Measurements from ENCODE around the gene SNHG17.

SNHG17 gene

GRCh38 chr20:38434770-38435554, at the start of gene SNHG17:
SNHG17 (minus strand) TSS chr20:38435328.
- H3K4me3 ChIP-seq, result peak within 1 kb of the TSS; percentile 81
- peak within 1 kb of the TSS; percentile 41 to 87 for H3K27ac ChIP-seq
- peak; percentile 88 for DNase-seq (ENCODE audit: low spot score)
- TF ChIP-seq CTCF (IDR thresholded peaks at IDR 0.05), result peak; percentile 98

GRCh38 chr20:38479596-38479995, 44.5 kb upstream of the SNHG17 start:
- DNase-seq (ENCODE audit: low spot score), result no peak
- TF ChIP-seq CTCF (IDR thresholded peaks at IDR 0.05), result no peak
- H3K4me3 ChIP-seq, result no peak overlapping the region
- H3K27ac ChIP-seq, result no peak overlapping the region

- no peak for DNase-seq (ENCODE audit: low spot score)
- Histone ChIP-seq H3K4me3 (no peak overlapping the region), H3K27ac (no peak overlapping the region)
- TF ChIP-seq CTCF (IDR thresholded peaks at IDR 0.05), result no peak
Observed at GRCh38 chr20:38477747-38478146, 42.6 kb upstream of the SNHG17 start.

- no peak for TF ChIP-seq CTCF (IDR thresholded peaks at IDR 0.05)
- H3K4me3 ChIP-seq, result peak overlapping the region; percentile 99
- peak overlapping the region; percentile 84 to 98 for H3K27ac ChIP-seq
- DNase-seq (ENCODE audit: low spot score), result no peak
Observed at GRCh38 chr20:38473367-38473795, 38.3 kb upstream of the SNHG17 start.

GRCh38 chr20:38472513-38473366, 37.6 kb upstream of the SNHG17 start, which contains the start of gene RALGAPB:
RALGAPB (plus strand) TSS chr20:38472843; CDS start chr20:38488433, 15,590 bp downstream.
- Histone ChIP-seq H3K27ac (peak within 1 kb of the TSS; percentile 84 to 98), H3K4me3 (peak within 1 kb of the TSS; percentile 99)
- peak; percentile 99 for DNase-seq (ENCODE audit: low spot score)
- no peak for TF ChIP-seq CTCF (IDR thresholded peaks at IDR 0.05)

GRCh38 chr20:38471987-38472512, 36.9 kb upstream of the SNHG17 start:
- DNase-seq (ENCODE audit: low spot score), result no peak
- Histone ChIP-seq H3K27ac (peak overlapping the region; percentile 84 to 98), H3K4me3 (peak overlapping the region; percentile 99)
- no peak for TF ChIP-seq CTCF (IDR thresholded peaks at IDR 0.05)
